ENCODE data around the gene LZTR1. TPM values are rescaled to one million over a fixed set of nuclear protein-coding genes. Genes with fewer than 3 reads are reported as not detected.
"Not testable (repeated sequence)": the region's sequence is repeated elsewhere in the genome, so short reads cannot be mapped to it uniquely, and the experiment has no call there.

The LZTR1 gene
- total RNA-seq (10 to 100 TPM; 48.4 to 51.3 TPM), total RNA-seq (8.0 to 44.9 (median 30.1) reads per million in 172 experiments)
- polyA plus RNA-seq (2013, experiment 1 of 2): 29.7 TPM
- polyA plus RNA-seq (2013, experiment 2 of 2): 40.0 TPM

DNA sequence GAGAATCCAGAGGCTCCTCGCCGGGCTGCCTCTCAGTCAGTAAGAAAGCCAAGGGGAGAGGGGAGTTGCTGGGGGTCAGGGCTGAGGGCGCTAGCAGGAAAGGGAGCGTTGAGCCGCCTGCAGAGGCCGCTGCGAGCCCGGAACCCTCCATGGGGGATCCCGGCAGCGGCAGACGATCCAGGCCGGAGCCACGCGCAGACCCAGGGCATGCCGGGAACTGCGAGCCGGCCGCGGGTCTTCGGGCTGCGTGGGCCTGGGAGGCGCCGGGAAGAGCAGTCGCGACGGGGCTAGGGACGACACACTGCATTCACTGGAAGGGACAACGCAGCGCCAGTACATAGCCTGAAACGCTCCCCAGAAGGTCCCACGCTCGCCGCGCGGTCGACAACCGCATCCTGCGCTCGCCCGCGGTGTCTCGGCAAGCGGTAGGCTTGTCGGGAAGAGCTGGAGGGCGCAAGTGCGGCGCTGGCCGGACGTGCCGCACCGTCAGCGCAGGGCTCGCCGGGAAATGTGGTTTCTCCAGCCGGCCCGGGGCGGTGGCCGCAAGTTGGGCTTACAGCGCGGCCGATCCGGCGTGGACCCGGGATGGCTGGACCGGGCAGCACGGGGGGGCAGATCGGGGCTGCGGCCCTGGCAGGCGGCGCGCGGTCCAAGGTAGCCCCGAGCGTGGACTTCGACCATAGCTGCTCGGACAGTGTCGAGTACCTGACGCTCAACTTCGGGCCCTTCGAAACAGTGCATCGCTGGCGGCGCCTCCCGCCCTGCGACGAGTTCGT is at the start of gene LZTR1:
Gene LZTR1 (plus strand): TSS at position 511 of the 776 bp plus-strand sequence. CDS start 75 bp downstream, at position 586.
- peak; percentile 40 to 85 (median 66) for DNase-seq
- no peaks in the 10 kb centered on the region for H3K9me3 Mint-ChIP-seq
- H3K27me3 ChIP-seq (ENCODE audit: control insufficient read depth in 1 of 2, insufficient read depth in 2 of 2, low read length in 2 of 2): no peaks in the 10 kb centered on the region
- peaks cover 24% of the 10 kb centered on the region for H3K36me3 ChIP-seq (ENCODE audit: insufficient read depth, low read length)
- peak within 1 kb of the TSS; percentile 97 for H3K4me3 Mint-ChIP-seq
- peaks cover 6 to 14% of the 10 kb centered on the region in 2 experiments for H3K9me3 ChIP-seq (ENCODE audit: control insufficient read depth in 1 of 2, insufficient read depth in 1 of 2, low read length in 2 of 2)
- intact Hi-C loops (cut with DNase I, micrococcal nuclease): loop anchor here (1.0 to 10.0 kb wide), 3 partner anchors 20 to 127 kb away; partner anchors contain the start of genes THAP7 (in 2 of the 2), CRKL (in 1 of the 2), PI4KA (in 1 of the 2) and SNAP29 (in 1 of the 2)
- H3K36me3 Mint-ChIP-seq (ENCODE audit: low read depth): peaks cover 19% of the 10 kb centered on the region
- peak within 1 kb of the TSS; percentile 87 for H3K27ac Mint-ChIP-seq
- ATAC-seq (ENCODE audit: poor library complexity): peak; percentile 58
- H3K4me1 Mint-ChIP-seq (ENCODE audit: low read depth): peaks cover 48% of the 10 kb centered on the region
- H3K4me1 ChIP-seq (ENCODE audit: insufficient read depth, low read length): peaks cover 49% of the 10 kb centered on the region
- TF ChIP-seq, protein P1, sequence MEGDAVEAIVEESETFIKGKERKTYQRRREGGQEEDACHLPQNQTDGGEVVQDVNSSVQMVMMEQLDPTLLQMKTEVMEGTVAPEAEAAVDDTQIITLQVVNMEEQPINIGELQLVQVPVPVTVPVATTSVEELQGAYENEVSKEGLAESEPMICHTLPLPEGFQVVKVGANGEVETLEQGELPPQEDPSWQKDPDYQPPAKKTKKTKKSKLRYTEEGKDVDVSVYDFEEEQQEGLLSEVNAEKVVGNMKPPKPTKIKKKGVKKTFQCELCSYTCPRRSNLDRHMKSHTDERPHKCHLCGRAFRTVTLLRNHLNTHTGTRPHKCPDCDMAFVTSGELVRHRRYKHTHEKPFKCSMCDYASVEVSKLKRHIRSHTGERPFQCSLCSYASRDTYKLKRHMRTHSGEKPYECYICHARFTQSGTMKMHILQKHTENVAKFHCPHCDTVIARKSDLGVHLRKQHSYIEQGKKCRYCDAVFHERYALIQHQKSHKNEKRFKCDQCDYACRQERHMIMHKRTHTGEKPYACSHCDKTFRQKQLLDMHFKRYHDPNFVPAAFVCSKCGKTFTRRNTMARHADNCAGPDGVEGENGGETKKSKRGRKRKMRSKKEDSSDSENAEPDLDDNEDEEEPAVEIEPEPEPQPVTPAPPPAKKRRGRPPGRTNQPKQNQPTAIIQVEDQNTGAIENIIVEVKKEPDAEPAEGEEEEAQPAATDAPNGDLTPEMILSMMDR (IDR thresholded peaks at IDR 0.05): peak; percentile 52
- no peaks in the 10 kb centered on the region for H3K27me3 Mint-ChIP-seq
- peak within 1 kb of the TSS; percentile 76 for H3K4me3 ChIP-seq (ENCODE audit: low read length)
- ChIA-PET POLR2A (interaction anchor here (0.6 to 4.6 kb wide), 7 partner anchors 9 to 647 kb away, joined by 3 to 25 read pairs (median 3); partner anchors contain the start of genes CRKL and THAP7), CTCF (interaction anchor here (0.8 to 1.5 kb wide), 3 partner anchors 21 to 647 kb away, joined by 3 to 7 read pairs (median 3); no protein-coding TSS in a partner anchor)
- H3K27ac ChIP-seq (ENCODE audit: low read depth in 1 of 2, low read length in 2 of 2): peak within 1 kb of the TSS; percentile 69 to 80

DNA sequence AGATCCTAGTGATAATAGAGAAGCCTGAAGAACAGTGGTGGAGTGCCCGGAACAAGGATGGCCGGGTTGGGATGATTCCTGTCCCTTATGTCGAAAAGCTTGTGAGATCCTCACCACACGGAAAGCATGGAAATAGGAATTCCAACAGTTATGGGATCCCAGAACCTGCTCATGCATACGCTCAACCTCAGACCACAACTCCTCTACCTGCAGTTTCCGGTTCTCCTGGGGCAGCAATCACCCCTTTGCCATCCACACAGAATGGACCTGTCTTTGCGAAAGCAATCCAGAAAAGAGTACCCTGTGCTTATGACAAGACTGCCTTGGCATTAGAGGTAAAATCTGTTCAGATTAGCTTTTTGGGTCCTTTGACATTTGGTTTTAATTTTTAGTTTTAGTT is 48.2 kb upstream of the LZTR1 start:
- Mint-ChIP-seq H3K27me3 (no peaks in the 10 kb centered on the region), H3K9me3 (no peaks in the 10 kb centered on the region), H3K36me3 (ENCODE audit: low read depth) (peaks cover 65% of the 10 kb centered on the region), H3K4me3 (no peak overlapping the region), H3K4me1 (ENCODE audit: low read depth) (peaks cover 70% of the 10 kb centered on the region), H3K27ac (peak overlapping the region; percentile 7)
- intact Hi-C loops (cut with DNase I, micrococcal nuclease): no loop called here
- TF ChIP-seq, protein P1 (IDR thresholded peaks at IDR 0.05): no peak
- peaks cover 59% of the 10 kb centered on the region for H3K4me1 ChIP-seq (ENCODE audit: insufficient read depth, low read length)
- no peak overlapping the region for H3K4me3 ChIP-seq (ENCODE audit: low read length)
- H3K27ac ChIP-seq (ENCODE audit: low read depth in 1 of 2, low read length in 2 of 2): no peak overlapping the region
- H3K27me3 ChIP-seq (ENCODE audit: control insufficient read depth in 1 of 2, insufficient read depth in 2 of 2, low read length in 2 of 2): no peaks in the 10 kb centered on the region
- CTCF ChIA-PET: interaction anchor here (2.4 kb wide), 1 partner anchor 17 kb away, joined by 6 read pairs; the partner anchor contains the start of gene CRKL
- POLR2A ChIA-PET: no interaction called here
- ATAC-seq (ENCODE audit: poor library complexity) (no peak), DNase-seq (no peak)
- peaks cover 40% of the 10 kb centered on the region for H3K36me3 ChIP-seq (ENCODE audit: insufficient read depth, low read length)
- H3K9me3 ChIP-seq (ENCODE audit: control insufficient read depth in 1 of 2, insufficient read depth in 1 of 2, low read length in 2 of 2): no peaks in the 10 kb centered on the region

GRCh38 chr22:20935049-20935448 is 47.0 kb upstream of the LZTR1 start:
- H3K27me3 Mint-ChIP-seq; H3K9me3 Mint-ChIP-seq; H3K9me3 ChIP-seq (ENCODE audit: control insufficient read depth in 1 of 2, insufficient read depth in 1 of 2, low read length in 2 of 2); H3K27ac ChIP-seq (ENCODE audit: low read depth in 1 of 2, low read length in 2 of 2); ATAC-seq (ENCODE audit: poor library complexity); H3K4me3 Mint-ChIP-seq; POLR2A ChIA-PET; H3K4me3 ChIP-seq (ENCODE audit: low read length); DNase-seq; intact Hi-C loops (cut with DNase I, micrococcal nuclease); H3K27me3 ChIP-seq (ENCODE audit: control insufficient read depth in 1 of 2, insufficient read depth in 2 of 2, low read length in 2 of 2); H3K27ac Mint-ChIP-seq: not testable (repeated sequence)
- peaks cover 69% of the 10 kb centered on the region for H3K36me3 Mint-ChIP-seq (ENCODE audit: low read depth)
- CTCF ChIA-PET: interaction anchor here (0.7 kb wide), 1 partner anchor 20 kb away, joined by 3 read pairs; no protein-coding TSS in a partner anchor
- H3K4me1 Mint-ChIP-seq (ENCODE audit: low read depth): peaks cover 73% of the 10 kb centered on the region
- H3K36me3 ChIP-seq (ENCODE audit: insufficient read depth, low read length): peaks cover 45% of the 10 kb centered on the region
- H3K4me1 ChIP-seq (ENCODE audit: insufficient read depth, low read length): peaks cover 63% of the 10 kb centered on the region

GRCh38 chr22:20935780-20936539 is 46.1 kb upstream of the LZTR1 start:
- H3K27ac ChIP-seq (ENCODE audit: low read depth in 1 of 2, low read length in 2 of 2); H3K4me3 Mint-ChIP-seq; DNase-seq; ATAC-seq (ENCODE audit: poor library complexity); intact Hi-C loops (cut with DNase I, micrococcal nuclease); H3K27me3 ChIP-seq (ENCODE audit: control insufficient read depth in 1 of 2, insufficient read depth in 2 of 2, low read length in 2 of 2); H3K9me3 Mint-ChIP-seq; H3K27me3 Mint-ChIP-seq; H3K4me3 ChIP-seq (ENCODE audit: low read length); POLR2A ChIA-PET; H3K9me3 ChIP-seq (ENCODE audit: control insufficient read depth in 1 of 2, insufficient read depth in 1 of 2, low read length in 2 of 2): not testable (repeated sequence)
- Histone ChIP-seq H3K4me1 (ENCODE audit: insufficient read depth, low read length) (peaks cover 65% of the 10 kb centered on the region), H3K36me3 (ENCODE audit: insufficient read depth, low read length) (peaks cover 47% of the 10 kb centered on the region)
- Mint-ChIP-seq H3K36me3 (ENCODE audit: low read depth) (peaks cover 78% of the 10 kb centered on the region), H3K4me1 (ENCODE audit: low read depth) (peaks cover 78% of the 10 kb centered on the region), H3K27ac (peak overlapping the region; percentile 7)
- CTCF ChIA-PET: interaction anchor here (1.2 kb wide), 1 partner anchor 19 kb away, joined by 5 read pairs; the partner anchor contains the start of gene CRKL

Data from CD4-positive, alpha-beta T cell (primary cell).